H1 (cell line): ENCODE data around the gene INVS. TPM values are rescaled to one million over a fixed set of nuclear protein-coding genes. Genes with fewer than 3 reads are reported as not detected.

ENCODE experiments used
- NANOG ChIP-seq: IDR thresholded peaks from 2 replicates; pipeline ENCODE4 v1.6.1; 2011; ENCODE audit warnings: low read length, low read depth, mild to moderate bottlenecking, inconsistent platforms; ENCODE audit not compliant: insufficient read depth, poor library complexity, severe bottlenecking
- POLR2AphosphoS5 ChIP-seq: IDR thresholded peaks from 2 replicates; pipeline ENCODE4 v1.6.1; 2011; ENCODE audit warnings: low read depth, low read length
- RFX5 ChIP-seq: IDR thresholded peaks from 2 replicates; pipeline ENCODE4 v1.6.1; 2011; ENCODE audit warnings: low read depth, low read length, improper control_type of control experiment, borderline replicate concordance
- SRF ChIP-seq: IDR thresholded peaks from 2 replicates; pipeline ENCODE4 v1.6.1; 2011; ENCODE audit warnings: mild to moderate bottlenecking, low read depth, low read length, moderate library complexity
- polyA plus RNA-seq, 7 experiments: library from polyadenylated mRNA; depleted of rRNA in 3 of 7; stranded (reverse) in 5 of 7; unstranded in 2 of 7; fragments of >200 nt in 5 of 7; fragments of 200-250 nt in 2 of 7; gene quantifications; 1 replicate in 5 of 7; 2 replicates in 1 of 7; 4 replicates in 1 of 7; pipeline versions ENCODE4 v1.2.1 to v1.2.3, GENCODE V29; 2011 to 2013; ENCODE audit warnings: missing spikeins in 2 of 7, mixed read lengths in 2 of 7
- total RNA-seq: library from RNA; stranded (reverse); fragmentation: NEBNext Ultra II Directional; extraction: Animal tissue kit (Norgen Biotek cat#: 25700); gene quantifications from 2 replicates; pipeline ENCODE4 v1.2.1, GENCODE V29; 2021

The INVS gene
- total and polyA plus RNA-seq, 2 of the 8 experiments (the other 6 are each of a cell fraction or from before 2014, with no cell fraction given) = 4.1 to 6.9 TPM

DNA sequence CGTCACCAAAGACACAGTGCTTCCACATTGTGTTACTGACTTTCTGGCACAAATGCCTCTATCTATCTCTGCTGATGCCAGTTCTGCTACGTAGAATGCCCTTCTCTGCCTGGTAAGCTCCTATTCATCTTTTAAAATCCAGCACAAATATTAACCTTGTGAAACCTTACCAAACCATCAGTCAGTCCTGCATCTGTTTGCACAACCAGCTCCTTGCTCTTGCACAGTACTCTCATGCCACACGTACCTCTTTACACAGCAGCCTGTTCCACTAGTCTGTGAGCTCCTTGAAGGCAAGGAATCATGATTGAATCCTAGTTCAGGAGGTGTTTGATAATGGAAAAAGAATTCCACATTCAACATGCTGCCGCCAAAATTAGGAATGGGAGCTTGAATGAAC is 197.4 kb downstream of the INVS start (continued):
- TF ChIP-seq NANOG (no peak), RFX5 (no peak), POLR2AphosphoS5 (no peak), SRF (no peak)
